Fibroblast of lung (primary cell): ENCODE results near the gene TRMT44. TPM values are rescaled to one million over a fixed set of nuclear protein-coding genes. Genes with fewer than 3 reads are reported as not detected.

Source experiments
- DNase-seq, 2 donors: peaks; one replicate each; pipeline versions ENCODE4 v3.0.0 to v3.0.0-alpha.2; 2010; ENCODE audit warnings: low read depth in 2 of 2
- H2AFZ ChIP-seq: 2 replicates; pipeline ENCODE4 v1.5.1; 2012; ENCODE audit warnings: low read length, control low read depth, inconsistent platforms
- H3K27ac ChIP-seq: 2 replicates; pipeline ENCODE4 v1.5.1; 2011; ENCODE audit warnings: low read length, control low read depth; ENCODE audit not compliant: insufficient read depth
- H3K27me3 ChIP-seq: 2 replicates; pipeline ENCODE4 v1.5.1; 2011; ENCODE audit warnings: mild to moderate bottlenecking, low read length; ENCODE audit not compliant: control insufficient read depth, insufficient read depth
- H3K36me3 ChIP-seq: 2 replicates; pipeline ENCODE4 v1.5.1; 2011; ENCODE audit warnings: low read length; ENCODE audit not compliant: control insufficient read depth, insufficient read depth
- H3K4me1 ChIP-seq: 2 replicates; pipeline ENCODE4 v1.5.1; 2011; ENCODE audit warnings: low read length; ENCODE audit not compliant: control insufficient read depth, insufficient read depth; ENCODE audit errors: extremely low read depth
- H3K4me2 ChIP-seq: 2 replicates; pipeline ENCODE4 v1.5.1; 2011; ENCODE audit warnings: low read length, control low read depth; ENCODE audit not compliant: insufficient read depth; ENCODE audit errors: extremely low read depth
- H3K4me3 ChIP-seq, 4 experiments: fragments of 200-600 bp in 1 of 4; sonication (generic) in 1 of 4; replicated peaks in 1 of 4; 2 replicates each; pipeline ENCODE4 v1.5.1; 2011 to 2016; ENCODE audit warnings: low read length in 4 of 4, low read depth in 3 of 4, mild to moderate bottlenecking in 3 of 4, control low read depth in 2 of 4, inconsistent platforms in 1 of 4, mixed read lengths in 1 of 4; ENCODE audit not compliant: insufficient read depth in 1 of 4; ENCODE audit errors: control extremely low read depth in 1 of 4
- H3K79me2 ChIP-seq: 2 replicates; pipeline ENCODE4 v1.5.1; 2012; ENCODE audit warnings: mild to moderate bottlenecking, low read length, inconsistent platforms; ENCODE audit not compliant: control insufficient read depth, insufficient read depth
- H3K9ac ChIP-seq: 2 replicates; pipeline ENCODE4 v1.5.1; 2011; ENCODE audit warnings: mild to moderate bottlenecking, low read length, control low read depth; ENCODE audit not compliant: insufficient read depth
- H3K9me3 ChIP-seq: 2 replicates; pipeline ENCODE4 v1.5.1; 2012; ENCODE audit warnings: low read depth, low read length; ENCODE audit not compliant: control insufficient read depth, insufficient read depth
- H4K20me1 ChIP-seq: 2 replicates; pipeline ENCODE4 v1.5.1; 2011; ENCODE audit warnings: low read length; ENCODE audit not compliant: control insufficient read depth, insufficient read depth; ENCODE audit errors: extremely low read depth
- EZH2 ChIP-seq: IDR thresholded peaks from 2 replicates; pipeline ENCODE4 v1.5.1; 2012; ENCODE audit warnings: low read length, control low read depth, mild to moderate bottlenecking; ENCODE audit errors: missing control alignments
- polyA minus RNA-seq: library from RNA; depleted of rRNA, polyadenylated mRNA; stranded (reverse); fragments of >200 nt; gene quantifications from 2 replicates; pipeline ENCODE4 v1.2.3, GENCODE V29; 2011; ENCODE audit warnings: low replicate concordance
- polyA plus RNA-seq, 2 donors: library from polyadenylated mRNA; depleted of rRNA in 1 of 2; stranded (reverse) in 1 of 2; unstranded in 1 of 2; fragments of >200 nt; gene quantifications; 2 replicates each; pipeline ENCODE4 v1.2.1, GENCODE V29; 2011 to 2012; ENCODE audit warnings: missing spikeins in 1 of 2
- total RNA-seq: library from RNA; depleted of rRNA; stranded (reverse); fragments of >200 nt; gene quantifications from 2 replicates; pipeline ENCODE4 v1.2.1, GENCODE V29; 2014
- TF ChIP-seq, protein P1 (sequence below), 2 donors: IDR thresholded peaks in 1 of 2; conservative IDR thresholded peaks in 1 of 2; 1 replicate in 1 of 2; 2 replicates in 1 of 2; pipeline ENCODE4 v1.5.1; 2011 to 2012; ENCODE audit warnings: low read length in 2 of 2, control low read depth in 1 of 2, inconsistent platforms in 1 of 2, low read depth in 1 of 2, mild to moderate bottlenecking in 1 of 2

TRMT44 gene
- total RNA-seq (12.8 and 14.0 TPM in 2 replicates), polyA plus RNA-seq (5.5 and 6.5 TPM in 2 replicates), polyA minus RNA-seq (4.6 and 5.2 TPM in 2 replicates)
- 5.9 and 6.2 TPM in 2 replicates for polyA plus RNA-seq (2012)

- Histone ChIP-seq H3K36me3 (no peaks in the 10 kb centered on the region), H3K4me1 (peaks cover 7% of the 10 kb centered on the region), H3K9ac (peak within 1 kb of the TSS; percentile 71), H3K9me3 (no peaks in the 10 kb centered on the region), H3K4me2 (peak within 1 kb of the TSS; percentile 92), H3K27me3 (no peaks in the 10 kb centered on the region), H2AFZ (peak within 1 kb of the TSS; percentile 83), H3K4me3 (peak within 1 kb of the TSS; percentile 70 to 92 (median 84)), H3K27ac (peak within 1 kb of the TSS; percentile 98), H4K20me1 (peaks cover 2% of the 10 kb centered on the region), H3K79me2 (peaks cover 47% of the 10 kb centered on the region)
- TF ChIP-seq, protein P1, sequence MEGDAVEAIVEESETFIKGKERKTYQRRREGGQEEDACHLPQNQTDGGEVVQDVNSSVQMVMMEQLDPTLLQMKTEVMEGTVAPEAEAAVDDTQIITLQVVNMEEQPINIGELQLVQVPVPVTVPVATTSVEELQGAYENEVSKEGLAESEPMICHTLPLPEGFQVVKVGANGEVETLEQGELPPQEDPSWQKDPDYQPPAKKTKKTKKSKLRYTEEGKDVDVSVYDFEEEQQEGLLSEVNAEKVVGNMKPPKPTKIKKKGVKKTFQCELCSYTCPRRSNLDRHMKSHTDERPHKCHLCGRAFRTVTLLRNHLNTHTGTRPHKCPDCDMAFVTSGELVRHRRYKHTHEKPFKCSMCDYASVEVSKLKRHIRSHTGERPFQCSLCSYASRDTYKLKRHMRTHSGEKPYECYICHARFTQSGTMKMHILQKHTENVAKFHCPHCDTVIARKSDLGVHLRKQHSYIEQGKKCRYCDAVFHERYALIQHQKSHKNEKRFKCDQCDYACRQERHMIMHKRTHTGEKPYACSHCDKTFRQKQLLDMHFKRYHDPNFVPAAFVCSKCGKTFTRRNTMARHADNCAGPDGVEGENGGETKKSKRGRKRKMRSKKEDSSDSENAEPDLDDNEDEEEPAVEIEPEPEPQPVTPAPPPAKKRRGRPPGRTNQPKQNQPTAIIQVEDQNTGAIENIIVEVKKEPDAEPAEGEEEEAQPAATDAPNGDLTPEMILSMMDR (conservative IDR thresholded peaks at IDR 0.05 in 1 of 2, IDR thresholded peaks at IDR 0.05 in 1 of 2; ENCODE audit: low read depth in 1 of 2, low read length in 2 of 2) = no peak
- TF ChIP-seq EZH2 = no peak
- peak; percentile 89 for DNase-seq
Observed at GRCh38 chr4:8440492-8441311, at the start of gene TRMT44, which contains the start of gene ACOX3. TRMT44 (plus strand) TSS chr4:8440777; CDS start chr4:8440823, 46 bp downstream. ACOX3 (minus strand) TSS chr4:8440723; CDS start chr4:8416521, 24,202 bp downstream.

DNA sequence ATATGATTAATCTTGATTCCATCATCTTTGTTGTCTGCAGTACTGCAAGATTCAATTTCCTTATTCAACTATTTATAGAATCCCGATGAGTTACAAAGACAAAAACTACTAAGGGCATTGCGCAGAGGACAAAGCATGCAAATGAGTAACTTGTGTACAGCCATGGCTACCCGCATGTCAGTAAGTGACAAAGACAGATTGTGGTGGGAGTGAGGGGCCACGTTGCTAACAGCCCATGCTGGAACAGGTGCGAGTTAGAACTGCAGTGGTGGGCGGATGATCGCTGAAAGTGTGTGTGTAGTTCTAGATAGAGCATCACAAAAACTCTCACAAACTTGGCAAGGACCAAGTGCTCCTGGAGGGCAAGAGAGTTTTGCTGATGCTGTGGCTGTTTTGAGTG lies 49.5 kb upstream of the TRMT44 start:
- Histone ChIP-seq H4K20me1 (no peaks in the 10 kb centered on the region), H3K9ac (no peak overlapping the region), H3K36me3 (peaks cover 6% of the 10 kb centered on the region), H3K4me2 (no peak overlapping the region), H3K4me1 (peaks cover 21% of the 10 kb centered on the region), H3K4me3 (no peak overlapping the region), H3K79me2 (no peaks in the 10 kb centered on the region), H3K27ac (no peak overlapping the region), H3K9me3 (no peaks in the 10 kb centered on the region), H3K27me3 (no peaks in the 10 kb centered on the region), H2AFZ (no peak overlapping the region)
- TF ChIP-seq, protein P1 (conservative IDR thresholded peaks at IDR 0.05 in 1 of 2, IDR thresholded peaks at IDR 0.05 in 1 of 2; ENCODE audit: low read depth in 1 of 2, low read length in 2 of 2) = no peak
- no peak for TF ChIP-seq EZH2
- DNase-seq = no peak

- Histone ChIP-seq H3K9ac (no peak overlapping the region), H4K20me1 (no peaks in the 10 kb centered on the region), H3K9me3 (no peaks in the 10 kb centered on the region), H3K4me3 (no peak overlapping the region), H3K4me2 (no peak overlapping the region), H3K27ac (peak overlapping the region; percentile 10), H3K36me3 (peaks cover 6% of the 10 kb centered on the region), H3K4me1 (peaks cover 21% of the 10 kb centered on the region), H3K79me2 (no peaks in the 10 kb centered on the region), H2AFZ (no peak overlapping the region), H3K27me3 (no peaks in the 10 kb centered on the region)
- TF ChIP-seq, protein P1 (conservative IDR thresholded peaks at IDR 0.05 in 1 of 2, IDR thresholded peaks at IDR 0.05 in 1 of 2; ENCODE audit: low read depth in 1 of 2, low read length in 2 of 2) = peak in 1 of 2 donors; percentile 13
- TF ChIP-seq EZH2 = no peak
- DNase-seq = peak; percentile 87 to 96
Observed at GRCh38 chr4:8391972-8392371, 48.6 kb upstream of the TRMT44 start.
